Sigmoid colon (tissue), 7 donors: ENCODE results near the gene SAPCD1. TPM values are rescaled to one million over a fixed set of nuclear protein-coding genes. Genes with fewer than 3 reads are reported as not detected.

Experiments
- DNase-seq: peaks from one replicate; pipeline ENCODE4 v3.0.0-alpha.2; 2019
- H3K27ac ChIP-seq, 4 donors: fragments of 200-600 bp; sonication (generic); one replicate each; pipeline ENCODE4 v1.5.1; 2016 to 2019; ENCODE audit warnings: mild to moderate bottlenecking in 1 of 4
- H3K27me3 ChIP-seq, 3 donors: fragments of 200-600 bp; sonication (generic); one replicate each; pipeline ENCODE4 v1.5.1; 2019; ENCODE audit warnings: mild to moderate bottlenecking in 1 of 3
- H3K36me3 ChIP-seq, 4 donors: fragments of 200-600 bp; sonication (generic); one replicate each; pipeline ENCODE4 v1.5.1; 2016 to 2019
- H3K4me1 ChIP-seq, 4 donors: fragments of 200-600 bp; sonication (generic); one replicate each; pipeline ENCODE4 v1.5.1; 2017 to 2019
- H3K4me3 ChIP-seq, 4 donors: fragments of 200-600 bp; sonication (generic); one replicate each; pipeline ENCODE4 v1.5.1; 2017 to 2019; ENCODE audit warnings: mild to moderate bottlenecking in 2 of 4, moderate library complexity in 1 of 4
- H3K9me3 ChIP-seq, 4 donors: fragments of 200-600 bp in 3 of 4; sonication (generic) in 3 of 4; one replicate each; pipeline versions ENCODE4 v1.5.1 to v1.6.1; 2013 to 2019
- EP300 ChIP-seq, 4 donors: sonication (generic); formaldehyde crosslinking; IDR thresholded peaks; one replicate each; pipeline ENCODE4 v1.6.1; 2017; ENCODE audit warnings: antibody characterized with exemption in 4 of 4
- POLR2A ChIP-seq, 2 donors: fragments of 450-650 bp; IDR thresholded peaks; one replicate each; pipeline ENCODE4 v1.6.1; 2016; ENCODE audit warnings: antibody characterized with exemption in 2 of 2, mild to moderate bottlenecking in 2 of 2, moderate library complexity in 2 of 2
- POLR2AphosphoS5 ChIP-seq, 4 donors: sonication (generic); formaldehyde crosslinking; IDR thresholded peaks; one replicate each; pipeline ENCODE4 v1.6.1; 2017; ENCODE audit warnings: antibody characterized with exemption in 4 of 4
- whole genome bisulfite sequencing, 2 donors: extraction: QIAGEN DNeasy Blood & Tissue Kit; methylation state at CpG; one replicate each; pipeline ENCODE4 v1.1.7; 2013; 5-methylcytosine and 5-hydroxymethylcytosine counted together
- intact Hi-C: fragments of 100-400 bp; cut with DNase I; formaldehyde crosslinking; loops from one replicate; pipeline ENCODE4 v1.15.1; 2023
- polyA plus RNA-seq, 3 donors: library from polyadenylated mRNA; stranded (reverse); fragments of 200-250 nt; gene quantifications; one replicate each; pipeline ENCODE4 v1.2.3, GENCODE V29; 2013
- small RNA-seq, 3 donors: library from RNA; depleted of rRNA; stranded (forward); fragments of <200 nt; gene quantifications; one replicate each; pipeline ENCODE3, GENCODE V24; 2016
- total RNA-seq, 4 donors: library from RNA; depleted of rRNA; stranded (reverse); fragments of >200 nt; gene quantifications; one replicate each; pipeline ENCODE4 v1.1.0, GENCODE V29; 2016
- TF ChIP-seq, protein P1 (sequence below), 4 experiments: fragments of 450-650 bp in 3 of 4; fragments of 200-600 bp in 1 of 4; IDR thresholded peaks; one replicate each; pipeline ENCODE4 v1.5.1; 2016 to 2019; ENCODE audit warnings: antibody characterized with exemption in 4 of 4, mild to moderate bottlenecking in 3 of 4, moderate library complexity in 2 of 4
- donor health status: healthy with polysubstance abuse.
- donor health status: Bipolar disorder and iron deficiency.
- donor health status: healthy.

The SAPCD1 gene
- total and polyA plus RNA-seq, 7 donors, result 1.2 to 8.7 (median 4.2) TPM; not detected in 2

DNA sequence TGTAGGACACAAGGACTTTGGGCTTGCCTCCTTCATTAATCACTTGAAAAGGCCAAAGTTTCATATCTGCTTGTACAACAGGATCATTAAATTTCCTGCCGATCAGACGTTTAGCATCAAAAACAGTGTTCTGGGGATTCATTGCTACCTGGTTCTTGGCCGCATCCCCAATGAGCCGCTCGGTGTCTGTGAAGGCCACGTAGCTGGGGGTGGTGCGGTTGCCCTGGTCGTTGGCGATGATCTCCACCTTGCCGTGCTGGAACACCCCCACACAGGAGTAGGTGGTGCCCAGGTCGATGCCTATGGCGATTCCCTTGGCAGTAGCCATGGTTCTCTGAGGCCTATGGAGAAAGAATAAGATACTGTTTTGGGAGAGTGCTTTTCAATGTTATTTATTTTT is 49.2 kb downstream of the SAPCD1 start:
- H3K27me3 ChIP-seq, result no peaks in the 10 kb centered on the region
- TF ChIP-seq POLR2AphosphoS5 (IDR thresholded peaks at IDR 0.05), result no peak
- no peak for TF ChIP-seq EP300 (IDR thresholded peaks at IDR 0.05)
- no peak for TF ChIP-seq POLR2A (IDR thresholded peaks at IDR 0.05)
- TF ChIP-seq, protein P1, sequence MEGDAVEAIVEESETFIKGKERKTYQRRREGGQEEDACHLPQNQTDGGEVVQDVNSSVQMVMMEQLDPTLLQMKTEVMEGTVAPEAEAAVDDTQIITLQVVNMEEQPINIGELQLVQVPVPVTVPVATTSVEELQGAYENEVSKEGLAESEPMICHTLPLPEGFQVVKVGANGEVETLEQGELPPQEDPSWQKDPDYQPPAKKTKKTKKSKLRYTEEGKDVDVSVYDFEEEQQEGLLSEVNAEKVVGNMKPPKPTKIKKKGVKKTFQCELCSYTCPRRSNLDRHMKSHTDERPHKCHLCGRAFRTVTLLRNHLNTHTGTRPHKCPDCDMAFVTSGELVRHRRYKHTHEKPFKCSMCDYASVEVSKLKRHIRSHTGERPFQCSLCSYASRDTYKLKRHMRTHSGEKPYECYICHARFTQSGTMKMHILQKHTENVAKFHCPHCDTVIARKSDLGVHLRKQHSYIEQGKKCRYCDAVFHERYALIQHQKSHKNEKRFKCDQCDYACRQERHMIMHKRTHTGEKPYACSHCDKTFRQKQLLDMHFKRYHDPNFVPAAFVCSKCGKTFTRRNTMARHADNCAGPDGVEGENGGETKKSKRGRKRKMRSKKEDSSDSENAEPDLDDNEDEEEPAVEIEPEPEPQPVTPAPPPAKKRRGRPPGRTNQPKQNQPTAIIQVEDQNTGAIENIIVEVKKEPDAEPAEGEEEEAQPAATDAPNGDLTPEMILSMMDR (IDR thresholded peaks at IDR 0.05), result no peak
- H3K36me3 ChIP-seq, result no peaks in the 10 kb centered on the region
- no peak overlapping the region for H3K4me3 ChIP-seq
- H3K9me3 ChIP-seq, result no peaks in the 10 kb centered on the region
- DNase-seq, result no peak
- peaks cover 0 to 22% (median 21%) of the 10 kb centered on the region in 4 donors for H3K4me1 ChIP-seq
- no peak overlapping the region for H3K27ac ChIP-seq
- 95 to 97% methylated on average over 12 of the region's 12 CpGs for WGBS, 2 donors
- intact Hi-C loops, result no loop called here

DNA sequence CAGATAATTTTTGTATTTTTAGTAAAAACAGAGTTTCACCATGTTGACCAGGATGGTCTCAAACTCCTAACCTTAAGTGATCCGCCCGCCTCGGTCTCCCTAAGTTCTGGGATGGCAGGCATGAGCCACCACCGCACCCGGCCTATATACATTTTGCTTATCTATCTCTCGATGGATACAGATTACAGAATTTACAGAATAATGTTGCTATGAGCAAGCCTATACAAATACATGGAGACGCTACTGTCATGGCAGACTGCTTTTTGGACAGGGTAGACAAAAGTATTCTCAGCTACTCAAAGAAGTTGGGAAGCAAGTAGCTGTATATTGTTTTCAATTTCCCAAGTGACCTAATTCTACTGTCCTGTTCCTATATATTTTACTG is 51.0 kb downstream of the SAPCD1 start:
- Histone ChIP-seq H3K27ac (peak overlapping the region; percentile 95 to 100 (median 99)), H3K4me1 (peaks cover 0 to 24% (median 23%) of the 10 kb centered on the region in 4 donors), H3K4me3 (peak overlapping the region in 2 of 4 donors; percentile 61 to 67), H3K9me3 (no peaks in the 10 kb centered on the region), H3K27me3 (no peaks in the 10 kb centered on the region), H3K36me3 (no peaks in the 10 kb centered on the region)
- TF ChIP-seq POLR2AphosphoS5 (IDR thresholded peaks at IDR 0.05) (no peak), POLR2A (IDR thresholded peaks at IDR 0.05) (no peak), EP300 (IDR thresholded peaks at IDR 0.05) (no peak)
- TF ChIP-seq, protein P1 (IDR thresholded peaks at IDR 0.05), result no peak
- intact Hi-C loops, result no loop called here
- 92 to 94% methylated on average over 7 of the region's 7 CpGs for WGBS, 2 donors
- no peak for DNase-seq

Small RNA genes lying within 50 kb of the gene (small RNA-seq; reads per million reads assigned to genes)
- gene LY6G6D (0 reads per million in 3 donors), gene MSH5-SAPCD1 (0 reads per million in 3 donors), gene RF00019 (0 reads per million in 3 donors), gene RNU6-850P (0 reads per million in 3 donors), gene SAPCD1 (0 reads per million in 3 donors)

Other genes with a start within 250 kb of the SAPCD1 start
Only the 30 nearest of the 42 such genes appear.
- 10 to 100 TPM in 2 of 4 donors, 1 to 10 TPM in 2; 1.7 to 19.8 (median 10.2) TPM for gene LST1, start 176.4 kb upstream of the SAPCD1 start, total RNA-seq
- gene LST1, start 176.4 kb upstream of the SAPCD1 start, polyA plus RNA-seq, result 10 to 100 TPM; 17.0 to 34.2 (median 24.7) TPM
- not detected for gene NCR3, start 169.7 kb upstream of the SAPCD1 start, total RNA-seq
- gene NCR3, start 169.7 kb upstream of the SAPCD1 start, polyA plus RNA-seq, result 1 to 10 TPM in 1 of 3 donors, under 1 TPM in 1, not detected in 1; 0.92 to 3.4 TPM
- gene AIF1, start 147.4 kb upstream of the SAPCD1 start, total RNA-seq, result 10 to 100 TPM; 12.5 to 59.6 (median 36.9) TPM
- 100 to 1,000 TPM in 2 of 3 donors, 10 to 100 TPM in 1; 61.8 to 133 (median 114) TPM for gene AIF1, start 147.4 kb upstream of the SAPCD1 start, polyA plus RNA-seq
- 10 to 100 TPM; 42.1 to 90.8 (median 54.2) TPM for gene PRRC2A, start 141.9 kb upstream of the SAPCD1 start, total RNA-seq
- gene PRRC2A, start 141.9 kb upstream of the SAPCD1 start, polyA plus RNA-seq, result 100 to 1,000 TPM in 1 of 3 donors, 10 to 100 TPM in 2; 28.8 to 109 (median 32.1) TPM
- gene BAG6, start 110.0 kb upstream of the SAPCD1 start, total RNA-seq, result 100 to 1,000 TPM; 119 to 218 (median 144) TPM
- 100 to 1,000 TPM in 2 of 3 donors, 10 to 100 TPM in 1; 99.7 to 231 (median 133) TPM for gene BAG6, start 110.0 kb upstream of the SAPCD1 start, polyA plus RNA-seq
- 1 to 10 TPM in 3 of 4 donors, not detected in 1; 3.3 to 7.2 (median 3.6) TPM for gene APOM, start 106.8 kb upstream of the SAPCD1 start, total RNA-seq
- gene APOM, start 106.8 kb upstream of the SAPCD1 start, polyA plus RNA-seq, result 1 to 10 TPM; 2.3 to 3.6 (median 3.6) TPM
- gene C6orf47, start 101.9 kb upstream of the SAPCD1 start, total RNA-seq, result 10 to 100 TPM; 25.0 to 31.3 (median 26.7) TPM
- gene C6orf47, start 101.9 kb upstream of the SAPCD1 start, polyA plus RNA-seq, result 10 to 100 TPM; 22.2 to 32.6 (median 24.5) TPM
- 10 to 100 TPM; 17.2 to 29.6 (median 26.4) TPM for gene GPANK1, start 97.7 kb upstream of the SAPCD1 start, total RNA-seq
- gene GPANK1, start 97.7 kb upstream of the SAPCD1 start, polyA plus RNA-seq, result 10 to 100 TPM; 15.3 to 22.8 (median 18.3) TPM
- gene CSNK2B, start 96.6 kb upstream of the SAPCD1 start, total RNA-seq, result 100 to 1,000 TPM; 188 to 227 (median 209) TPM
- 100 to 1,000 TPM; 198 to 232 (median 206) TPM for gene CSNK2B, start 96.6 kb upstream of the SAPCD1 start, polyA plus RNA-seq
- 1 to 10 TPM; 2.8 to 10.0 (median 6.5) TPM for gene LY6G5B, start 92.7 kb upstream of the SAPCD1 start, total RNA-seq
- 1 to 10 TPM in 1 of 3 donors, under 1 TPM in 1, not detected in 1; 0.60 to 9.1 TPM for gene LY6G5B, start 92.7 kb upstream of the SAPCD1 start, polyA plus RNA-seq
- 1 to 10 TPM in 1 of 4 donors, under 1 TPM in 2, not detected in 1; 0.68 to 1.1 (median 0.99) TPM for gene LY6G5C, start 81.6 kb upstream of the SAPCD1 start, total RNA-seq
- 1 to 10 TPM; 1.8 to 3.2 (median 2.7) TPM for gene LY6G5C, start 81.6 kb upstream of the SAPCD1 start, polyA plus RNA-seq
- 10 to 100 TPM; 37.8 to 63.4 (median 51.6) TPM for gene ABHD16A, start 59.3 kb upstream of the SAPCD1 start, total RNA-seq
- 10 to 100 TPM; 16.9 to 52.0 (median 17.4) TPM for gene ABHD16A, start 59.3 kb upstream of the SAPCD1 start, polyA plus RNA-seq
- gene LY6G6F, start 55.8 kb upstream of the SAPCD1 start, total RNA-seq, result not detected
- gene LY6G6F, start 55.8 kb upstream of the SAPCD1 start, polyA plus RNA-seq, result not detected
- 10 to 100 TPM in 1 of 4 donors, 1 to 10 TPM in 2, not detected in 1; 2.9 to 21.2 (median 6.4) TPM for gene LY6G6D, start 47.3 kb upstream of the SAPCD1 start, total RNA-seq
- 1 to 10 TPM in 1 of 3 donors, under 1 TPM in 1, not detected in 1; 0.31 to 8.4 TPM for gene LY6G6D, start 47.3 kb upstream of the SAPCD1 start, polyA plus RNA-seq
- gene LY6G6C, start 40.9 kb upstream of the SAPCD1 start, total RNA-seq, result not detected
- 1 to 10 TPM in 2 of 3 donors, under 1 TPM in 1; 0.07 to 1.2 (median 1.2) TPM for gene LY6G6C, start 40.9 kb upstream of the SAPCD1 start, polyA plus RNA-seq
- not detected for gene MPIG6B, start 39.3 kb upstream of the SAPCD1 start, total RNA-seq
- under 1 TPM in 1 of 3 donors, not detected in 2; 0.13 TPM for gene MPIG6B, start 39.3 kb upstream of the SAPCD1 start, polyA plus RNA-seq
- gene DDAH2, start 33.4 kb upstream of the SAPCD1 start, total RNA-seq, result 100 to 1,000 TPM in 2 of 4 donors, 10 to 100 TPM in 2; 86.7 to 146 (median 107) TPM
- gene DDAH2, start 33.4 kb upstream of the SAPCD1 start, polyA plus RNA-seq, result 100 to 1,000 TPM; 137 to 340 (median 213) TPM
- 100 to 1,000 TPM; 172 to 251 (median 214) TPM for gene CLIC1, start 26.1 kb upstream of the SAPCD1 start, total RNA-seq
- 100 to 1,000 TPM; 623 to 668 (median 634) TPM for gene CLIC1, start 26.1 kb upstream of the SAPCD1 start, polyA plus RNA-seq
- 10 to 100 TPM in 1 of 4 donors, 1 to 10 TPM in 3; 4.2 to 23.5 (median 5.7) TPM for gene MSH5, start 22.7 kb upstream of the SAPCD1 start, total RNA-seq
- gene MSH5, start 22.7 kb upstream of the SAPCD1 start, polyA plus RNA-seq, result 10 to 100 TPM in 1 of 3 donors, 1 to 10 TPM in 1, not detected in 1; 1.6 to 18.7 TPM
- 1 to 10 TPM in 1 of 4 donors, under 1 TPM in 2, not detected in 1; 0.14 to 3.9 (median 0.71) TPM for gene VWA7, start 14.7 kb downstream of the SAPCD1 start, total RNA-seq
- gene VWA7, start 14.7 kb downstream of the SAPCD1 start, polyA plus RNA-seq, result 1 to 10 TPM; 2.8 to 6.0 (median 3.6) TPM
- gene VARS1, start 33.1 kb downstream of the SAPCD1 start, total RNA-seq, result 10 to 100 TPM; 16.0 to 36.2 (median 27.7) TPM
- gene VARS1, start 33.1 kb downstream of the SAPCD1 start, polyA plus RNA-seq, result 10 to 100 TPM in 1 of 3 donors, 1 to 10 TPM in 2; 6.0 to 50.9 (median 6.0) TPM
- gene LSM2, start 44.3 kb downstream of the SAPCD1 start, total RNA-seq, result 10 to 100 TPM; 29.6 to 53.5 (median 48.1) TPM
- gene LSM2, start 44.3 kb downstream of the SAPCD1 start, polyA plus RNA-seq, result 10 to 100 TPM; 28.4 to 94.7 (median 49.9) TPM
- gene HSPA1L, start 52.6 kb downstream of the SAPCD1 start, total RNA-seq, result 1 to 10 TPM; 1.1 to 2.3 (median 1.8) TPM
- 1 to 10 TPM in 1 of 3 donors, under 1 TPM in 2; 0.23 to 1.2 (median 0.60) TPM for gene HSPA1L, start 52.6 kb downstream of the SAPCD1 start, polyA plus RNA-seq
- 100 to 1,000 TPM; 147 to 321 (median 168) TPM for gene HSPA1A, start 52.9 kb downstream of the SAPCD1 start, total RNA-seq
- 10 to 100 TPM; 39.0 to 70.1 (median 63.1) TPM for gene HSPA1A, start 52.9 kb downstream of the SAPCD1 start, polyA plus RNA-seq
- 100 to 1,000 TPM in 3 of 4 donors, 10 to 100 TPM in 1; 72.6 to 237 (median 113) TPM for gene HSPA1B, start 65.1 kb downstream of the SAPCD1 start, total RNA-seq
- gene HSPA1B, start 65.1 kb downstream of the SAPCD1 start, polyA plus RNA-seq, result 100 to 1,000 TPM in 1 of 3 donors, 10 to 100 TPM in 2; 63.1 to 116 (median 64.3) TPM
- 10 to 100 TPM; 31.3 to 43.2 (median 33.6) TPM for gene NEU1, start 100.2 kb downstream of the SAPCD1 start, total RNA-seq
- gene NEU1, start 100.2 kb downstream of the SAPCD1 start, polyA plus RNA-seq, result 10 to 100 TPM; 15.0 to 41.1 (median 31.9) TPM
- 1 to 10 TPM in 2 of 4 donors, not detected in 2; 1.4 to 8.0 TPM for gene SLC44A4, start 116.3 kb downstream of the SAPCD1 start, total RNA-seq
- gene SLC44A4, start 116.3 kb downstream of the SAPCD1 start, polyA plus RNA-seq, result 100 to 1,000 TPM in 2 of 3 donors, 10 to 100 TPM in 1; 78.1 to 252 (median 106) TPM
- 10 to 100 TPM; 31.3 to 34.3 (median 33.8) TPM for gene EHMT2, start 135.0 kb downstream of the SAPCD1 start, total RNA-seq
- gene EHMT2, start 135.0 kb downstream of the SAPCD1 start, polyA plus RNA-seq, result 10 to 100 TPM; 11.8 to 45.0 (median 17.4) TPM
- gene ZBTB12, start 139.4 kb downstream of the SAPCD1 start, total RNA-seq, result 1 to 10 TPM in 3 of 4 donors, under 1 TPM in 1; 0.83 to 2.1 (median 1.1) TPM
- 1 to 10 TPM in 2 of 3 donors, under 1 TPM in 1; 0.92 to 4.3 (median 1.2) TPM for gene ZBTB12, start 139.4 kb downstream of the SAPCD1 start, polyA plus RNA-seq
- gene C2, start 165.1 kb downstream of the SAPCD1 start, total RNA-seq, result 10 to 100 TPM in 3 of 4 donors, 1 to 10 TPM in 1; 4.9 to 17.7 (median 13.6) TPM
- 10 to 100 TPM; 10.2 to 39.2 (median 23.1) TPM for gene C2, start 165.1 kb downstream of the SAPCD1 start, polyA plus RNA-seq